C4-2B (cell line): ENCODE measurements around the gene STIP1.

Experiments
- CTCF ChIP-seq: fragments of 450-650 bp; conservative IDR thresholded peaks from 2 replicates; pipeline ENCODE4 v1.5.1; 2017; ENCODE audit warnings: mild to moderate bottlenecking
- ZFX ChIP-seq: fragments of 450-650 bp; IDR thresholded peaks from 2 replicates; pipeline ENCODE4 v1.6.1; 2017

- no peak for TF ChIP-seq CTCF
- no peak; the same call in 1 of the 2 replicates for TF ChIP-seq ZFX
These were observed 44.4 kb downstream of the STIP1 start, which contains the start of gene DNAJC4 for GRCh38 chr11:64230171-64230984.
